HL-60 (cell line): ENCODE data around the gene ARID3C.

Source experiments
- DNase-seq, 2 experiments: peaks; one replicate each; pipeline ENCODE4 v3.0.0-alpha.2; 2010 to 2020; ENCODE audit warnings: low read depth in 1 of 2, low spot score in 1 of 2
- H3K27ac ChIP-seq: fragments of 250-450 bp; sonication (Bioruptor Pico); replicated peaks from 2 replicates; pipeline ENCODE4 v1.5.1; 2020; ENCODE audit warnings: mild to moderate bottlenecking, moderate library complexity
- H3K27me3 ChIP-seq: fragments of 250-450 bp; sonication (Bioruptor Pico); 2 replicates; pipeline ENCODE4 v1.5.1; 2021; ENCODE audit warnings: mild to moderate bottlenecking, moderate library complexity; ENCODE audit not compliant: insufficient read depth, poor library complexity, severe bottlenecking
- H3K4me3 ChIP-seq: replicated peaks from 2 replicates; pipeline ENCODE4 v1.5.1; 2011; ENCODE audit warnings: mild to moderate bottlenecking, control low read depth, low read length; ENCODE audit not compliant: insufficient read depth
- CTCF ChIP-seq: IDR thresholded peaks from one replicate; pipeline ENCODE4 v1.5.1; 2011; ENCODE audit warnings: low read length, control low read depth, inconsistent platforms; ENCODE audit not compliant: insufficient read depth
- GABPA ChIP-seq: IDR thresholded peaks from 2 replicates; pipeline ENCODE4 v1.6.1; 2012; ENCODE audit warnings: low read depth
- POLR2AphosphoS5 ChIP-seq: IDR thresholded peaks from 2 replicates; pipeline ENCODE4 v1.6.1; 2012; ENCODE audit warnings: low read depth
- SPI1 ChIP-seq: IDR thresholded peaks from 2 replicates; pipeline ENCODE4 v1.6.1; 2012; ENCODE audit warnings: low read depth, mild to moderate bottlenecking, borderline replicate concordance
- TF ChIP-seq, protein P1 (sequence below): IDR thresholded peaks from 2 replicates; pipeline ENCODE4 v1.6.1; 2012; ENCODE audit warnings: low read depth; ENCODE audit not compliant: insufficient replicate concordance

ARID3C gene

DNA sequence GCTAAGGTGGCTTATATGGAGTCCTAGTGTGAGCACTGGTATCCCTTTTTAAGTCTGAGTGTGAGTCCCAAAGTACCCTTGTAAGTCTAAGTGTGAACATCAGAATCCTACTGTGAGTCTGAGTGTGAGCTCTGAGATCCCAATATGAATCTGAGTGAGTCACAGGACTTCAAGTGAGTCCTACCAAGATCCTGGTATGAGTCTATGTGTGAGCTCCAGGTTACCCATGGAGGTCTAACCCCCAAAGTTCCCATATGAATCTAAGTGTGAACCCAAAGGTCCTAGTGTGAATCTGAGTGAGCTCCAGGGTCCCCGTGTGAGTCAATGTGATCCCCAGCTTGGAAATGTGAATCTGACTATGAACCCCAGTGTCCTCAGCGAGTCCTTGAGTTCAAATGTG, 41.6 kb downstream of the ARID3C start:
- Histone ChIP-seq H3K4me3 (no peak overlapping the region), H3K27ac (no peak overlapping the region), H3K27me3 (peaks cover 69% of the 10 kb centered on the region)
- TF ChIP-seq, protein P1, sequence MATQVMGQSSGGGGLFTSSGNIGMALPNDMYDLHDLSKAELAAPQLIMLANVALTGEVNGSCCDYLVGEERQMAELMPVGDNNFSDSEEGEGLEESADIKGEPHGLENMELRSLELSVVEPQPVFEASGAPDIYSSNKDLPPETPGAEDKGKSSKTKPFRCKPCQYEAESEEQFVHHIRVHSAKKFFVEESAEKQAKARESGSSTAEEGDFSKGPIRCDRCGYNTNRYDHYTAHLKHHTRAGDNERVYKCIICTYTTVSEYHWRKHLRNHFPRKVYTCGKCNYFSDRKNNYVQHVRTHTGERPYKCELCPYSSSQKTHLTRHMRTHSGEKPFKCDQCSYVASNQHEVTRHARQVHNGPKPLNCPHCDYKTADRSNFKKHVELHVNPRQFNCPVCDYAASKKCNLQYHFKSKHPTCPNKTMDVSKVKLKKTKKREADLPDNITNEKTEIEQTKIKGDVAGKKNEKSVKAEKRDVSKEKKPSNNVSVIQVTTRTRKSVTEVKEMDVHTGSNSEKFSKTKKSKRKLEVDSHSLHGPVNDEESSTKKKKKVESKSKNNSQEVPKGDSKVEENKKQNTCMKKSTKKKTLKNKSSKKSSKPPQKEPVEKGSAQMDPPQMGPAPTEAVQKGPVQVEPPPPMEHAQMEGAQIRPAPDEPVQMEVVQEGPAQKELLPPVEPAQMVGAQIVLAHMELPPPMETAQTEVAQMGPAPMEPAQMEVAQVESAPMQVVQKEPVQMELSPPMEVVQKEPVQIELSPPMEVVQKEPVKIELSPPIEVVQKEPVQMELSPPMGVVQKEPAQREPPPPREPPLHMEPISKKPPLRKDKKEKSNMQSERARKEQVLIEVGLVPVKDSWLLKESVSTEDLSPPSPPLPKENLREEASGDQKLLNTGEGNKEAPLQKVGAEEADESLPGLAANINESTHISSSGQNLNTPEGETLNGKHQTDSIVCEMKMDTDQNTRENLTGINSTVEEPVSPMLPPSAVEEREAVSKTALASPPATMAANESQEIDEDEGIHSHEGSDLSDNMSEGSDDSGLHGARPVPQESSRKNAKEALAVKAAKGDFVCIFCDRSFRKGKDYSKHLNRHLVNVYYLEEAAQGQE = no peak
- TF ChIP-seq POLR2AphosphoS5 (no peak), SPI1 (no peak), GABPA (no peak), CTCF (no peak)
- DNase-seq = no peak

- no peak overlapping the region for H3K4me3 ChIP-seq
- H3K27me3 ChIP-seq = peaks cover 61% of the 10 kb centered on the region
- no peak for DNase-seq
- TF ChIP-seq SPI1 (no peak), POLR2AphosphoS5 (no peak), CTCF (no peak), GABPA (no peak)
- TF ChIP-seq, protein P1 = no peak
- no peak overlapping the region for H3K27ac ChIP-seq
These were observed 42.8 kb downstream of the ARID3C start for GRCh38 chr9:34585946-34586669.

DNA sequence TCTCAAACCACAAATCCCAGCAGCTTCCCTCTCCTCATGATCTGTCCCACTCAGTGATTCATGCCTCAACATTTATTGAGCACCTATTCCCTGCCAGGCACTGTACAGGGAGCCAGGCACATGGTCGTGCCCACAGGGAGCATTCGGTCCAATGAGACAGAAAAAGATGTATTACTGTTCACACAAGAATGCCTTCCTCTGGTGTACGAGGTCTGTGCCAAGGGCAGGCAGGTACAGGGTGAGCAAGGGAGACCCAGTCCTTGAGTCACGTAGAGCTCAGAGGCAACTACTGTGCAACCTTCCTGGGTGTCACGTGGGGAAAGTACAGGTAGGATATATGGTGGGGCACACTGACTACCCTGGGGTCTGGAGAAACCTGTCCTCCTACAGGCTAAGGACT, 43.9 kb downstream of the ARID3C start:
- H3K27me3 ChIP-seq = peaks cover 54% of the 10 kb centered on the region

More for the DNA sequence above, 43.9 kb downstream of the ARID3C start:
- TF ChIP-seq, protein P1 = no peak
- TF ChIP-seq CTCF (no peak), SPI1 (no peak), GABPA (no peak), POLR2AphosphoS5 (no peak)
- Histone ChIP-seq H3K4me3 (no peak overlapping the region), H3K27ac (no peak overlapping the region)
- no peak for DNase-seq
